NCI-H2196 treated with DMSO at 0.1 percent for 48 hours (cell line): ENCODE measurements around the gene CDH23.

ENCODE experiments used
- DNase-seq: peaks from one replicate; lab custom pipeline; 2025; ENCODE audit not compliant: unreplicated experiment; lab: John Stamatoyannopoulos, UW

Gene CDH23

GRCh38 chr10:71778071-71778825, 381.5 kb downstream of the CDH23 start:
- DNase-seq, result no peak

GRCh38 chr10:71779641-71780040, 382.9 kb downstream of the CDH23 start:
- DNase-seq, result no peak

GRCh38 chr10:71780156-71780555, 383.4 kb downstream of the CDH23 start:
- DNase-seq, result no peak

GRCh38 chr10:71780719-71781118, 384.0 kb downstream of the CDH23 start:
- DNase-seq, result no peak

GRCh38 chr10:71782221-71782916, 385.6 kb downstream of the CDH23 start:
- DNase-seq, result no peak

- DNase-seq, result no peak
Measured at GRCh38 chr10:71782917-71783490, 386.3 kb downstream of the CDH23 start.

GRCh38 chr10:71783917-71784678, 387.4 kb downstream of the CDH23 start:
- DNase-seq, result no peak

- DNase-seq, result no peak
Measured at GRCh38 chr10:71784679-71785272, 388.1 kb downstream of the CDH23 start.

- DNase-seq, result no peak
Measured at GRCh38 chr10:71788954-71789353, 392.2 kb downstream of the CDH23 start.

- no peak for DNase-seq
Measured at GRCh38 chr10:71789871-71790270, 393.2 kb downstream of the CDH23 start.

- no peak for DNase-seq
Measured at GRCh38 chr10:71790749-71791440, 394.2 kb downstream of the CDH23 start.

- no peak for DNase-seq
Measured at GRCh38 chr10:71795248-71795647, 398.5 kb downstream of the CDH23 start.

GRCh38 chr10:71796749-71797405, 400.2 kb downstream of the CDH23 start:
- no peak for DNase-seq

- DNase-seq, result no peak
Measured at GRCh38 chr10:71797533-71798307, 401.0 kb downstream of the CDH23 start.

- no peak for DNase-seq
Measured at GRCh38 chr10:71798308-71798624, 401.5 kb downstream of the CDH23 start.

- no peak for DNase-seq
Measured at GRCh38 chr10:71799112-71799511, 402.4 kb downstream of the CDH23 start.

GRCh38 chr10:71799608-71800453, 403.1 kb downstream of the CDH23 start:
- no peak for DNase-seq

- DNase-seq, result no peak
Measured at GRCh38 chr10:71801361-71801760, 404.6 kb downstream of the CDH23 start.
